Colonic mucosa (tissue), 4 donors: ENCODE measurements around the gene PKNOX2. TPM values are rescaled to one million over a fixed set of nuclear protein-coding genes. Genes with fewer than 3 reads are reported as not detected.

Experiments
- DNase-seq: peaks from one replicate; pipeline ENCODE4 v3.0.0-alpha.2; 2020
- H3K27ac ChIP-seq: fragments of 200-600 bp; one replicate; pipeline ENCODE4 v1.8.0; 2021
- H3K27me3 ChIP-seq: fragments of 200-600 bp; one replicate; pipeline ENCODE4 v1.8.0; 2021
- H3K36me3 ChIP-seq: fragments of 200-600 bp; one replicate; pipeline ENCODE4 v1.8.0; 2021
- H3K4me1 ChIP-seq: fragments of 200-600 bp; one replicate; pipeline ENCODE4 v1.8.0; 2021; ENCODE audit warnings: mild to moderate bottlenecking
- H3K4me3 ChIP-seq: fragments of 200-600 bp; one replicate; pipeline ENCODE4 v1.8.0; 2021
- H3K9ac ChIP-seq, 2 donors: one replicate each; pipeline ENCODE4 v1.7.0; 2013; ENCODE audit warnings: control low read depth in 2 of 2, low read depth in 2 of 2, low read length in 2 of 2
- H3K9me3 ChIP-seq: fragments of 200-600 bp; one replicate; pipeline ENCODE4 v1.8.0; 2021
- intact Hi-C: fragments of 100-400 bp; cut with DNase I; formaldehyde crosslinking; loops from one replicate; pipeline ENCODE4 v1.14.1; 2022
- total RNA-seq, 2 donors: library from RNA; stranded (reverse); fragmentation: NEBNext Ultra II Directional in 1 of 2; extraction: Animal tissue kit (Norgen Biotek cat#: 25700) in 1 of 2; gene quantifications; one replicate each; pipeline ENCODE4 v1.2.1, GENCODE V29; 2021
- TF ChIP-seq, protein P1 (sequence below): fragments of 200-600 bp; IDR thresholded peaks from one replicate; pipeline ENCODE4 v1.8.0; 2022; ENCODE audit warnings: antibody characterized with exemption, mild to moderate bottlenecking
- donor health status: healthy.
- donor health status: DM: no; HTN: no; CAD: no.
- donor health status: DM: no; HTN: no; CAD: no.

PKNOX2 gene
- total RNA-seq, 2 donors from 2014 or later: 0.52 to 1.3 TPM

DNA sequence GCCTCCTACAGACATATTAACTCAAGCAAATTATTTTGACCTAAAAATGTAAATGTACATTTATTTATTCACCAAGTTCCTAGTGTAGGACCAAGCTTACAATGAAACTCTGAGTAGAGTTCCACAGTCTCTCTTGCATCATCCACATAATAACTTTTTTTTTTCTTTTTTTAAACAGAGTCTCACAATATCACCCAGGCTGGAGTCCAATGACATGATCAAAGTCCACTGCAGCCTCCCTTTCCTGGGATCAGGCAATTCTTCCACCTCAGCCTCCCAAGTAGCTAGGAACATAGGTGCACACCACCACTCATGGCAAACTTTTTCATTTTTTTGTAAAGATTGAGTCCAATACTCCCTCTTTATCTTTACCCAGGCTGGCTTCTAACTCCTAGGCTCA, 303.5 kb downstream of the PKNOX2 start:
- TF ChIP-seq, protein P1, sequence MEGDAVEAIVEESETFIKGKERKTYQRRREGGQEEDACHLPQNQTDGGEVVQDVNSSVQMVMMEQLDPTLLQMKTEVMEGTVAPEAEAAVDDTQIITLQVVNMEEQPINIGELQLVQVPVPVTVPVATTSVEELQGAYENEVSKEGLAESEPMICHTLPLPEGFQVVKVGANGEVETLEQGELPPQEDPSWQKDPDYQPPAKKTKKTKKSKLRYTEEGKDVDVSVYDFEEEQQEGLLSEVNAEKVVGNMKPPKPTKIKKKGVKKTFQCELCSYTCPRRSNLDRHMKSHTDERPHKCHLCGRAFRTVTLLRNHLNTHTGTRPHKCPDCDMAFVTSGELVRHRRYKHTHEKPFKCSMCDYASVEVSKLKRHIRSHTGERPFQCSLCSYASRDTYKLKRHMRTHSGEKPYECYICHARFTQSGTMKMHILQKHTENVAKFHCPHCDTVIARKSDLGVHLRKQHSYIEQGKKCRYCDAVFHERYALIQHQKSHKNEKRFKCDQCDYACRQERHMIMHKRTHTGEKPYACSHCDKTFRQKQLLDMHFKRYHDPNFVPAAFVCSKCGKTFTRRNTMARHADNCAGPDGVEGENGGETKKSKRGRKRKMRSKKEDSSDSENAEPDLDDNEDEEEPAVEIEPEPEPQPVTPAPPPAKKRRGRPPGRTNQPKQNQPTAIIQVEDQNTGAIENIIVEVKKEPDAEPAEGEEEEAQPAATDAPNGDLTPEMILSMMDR: no peak
- no peaks in the 10 kb centered on the region for H3K9me3 ChIP-seq
- no peak overlapping the region for H3K9ac ChIP-seq
- H3K4me1 ChIP-seq: no peaks in the 10 kb centered on the region
- DNase-seq: no peak
- H3K27ac ChIP-seq: no peak overlapping the region
- H3K27me3 ChIP-seq: no peaks in the 10 kb centered on the region
- intact Hi-C loops: no loop called here
- no peak overlapping the region for H3K4me3 ChIP-seq
- no peaks in the 10 kb centered on the region for H3K36me3 ChIP-seq

DNA sequence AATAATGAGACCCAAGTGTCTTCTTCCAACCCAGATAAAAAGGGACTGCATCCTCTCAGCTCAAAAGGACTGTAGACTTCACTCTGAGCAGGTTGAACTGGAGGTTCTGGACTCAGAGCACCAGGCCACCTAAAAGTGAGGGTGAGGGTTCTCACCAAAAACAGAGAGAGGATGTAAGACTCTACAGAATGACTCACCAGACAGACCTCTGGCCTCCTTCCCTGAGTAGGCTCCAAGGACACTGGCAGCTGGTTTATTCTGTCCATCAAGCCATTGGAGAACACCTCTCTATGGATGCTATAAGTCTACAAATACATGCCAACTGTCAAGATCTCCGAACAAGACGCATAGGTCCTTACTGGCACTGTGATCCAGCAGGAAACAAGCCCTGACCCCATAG, 304.3 kb downstream of the PKNOX2 start:
- TF ChIP-seq, protein P1: no peak
- Histone ChIP-seq H3K4me1 (no peaks in the 10 kb centered on the region), H3K9ac (no peak overlapping the region), H3K4me3 (no peak overlapping the region), H3K27ac (no peak overlapping the region), H3K27me3 (no peaks in the 10 kb centered on the region), H3K36me3 (no peaks in the 10 kb centered on the region), H3K9me3 (no peaks in the 10 kb centered on the region)
- intact Hi-C loops: no loop called here
- DNase-seq: no peak

DNA sequence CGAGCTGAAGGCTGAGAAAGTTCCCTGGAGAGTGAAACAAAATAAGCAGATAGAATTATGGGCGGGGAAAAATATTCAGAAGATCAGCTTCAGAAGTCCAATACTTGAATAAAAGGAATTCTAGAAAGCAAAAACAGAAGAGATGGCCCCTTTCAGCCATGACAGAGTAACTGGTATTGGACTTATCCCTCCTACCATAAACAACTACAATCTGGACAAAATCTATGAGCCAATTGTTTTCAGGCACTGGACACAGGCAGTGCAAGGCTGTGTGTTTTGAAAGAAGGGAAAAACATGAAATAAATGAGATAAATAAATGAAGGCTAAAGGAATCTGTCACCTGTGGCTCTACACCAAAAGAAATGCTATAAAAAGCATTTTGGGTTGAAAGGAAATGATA, 305.8 kb downstream of the PKNOX2 start:
- H3K4me3 ChIP-seq: no peak overlapping the region
- intact Hi-C loops: no loop called here
- no peak for DNase-seq
- no peaks in the 10 kb centered on the region for H3K9me3 ChIP-seq
- H3K27me3 ChIP-seq: no peaks in the 10 kb centered on the region
- no peaks in the 10 kb centered on the region for H3K36me3 ChIP-seq
- H3K9ac ChIP-seq: no peak overlapping the region
- H3K4me1 ChIP-seq: no peaks in the 10 kb centered on the region
- TF ChIP-seq, protein P1: no peak
- no peak overlapping the region for H3K27ac ChIP-seq

DNA sequence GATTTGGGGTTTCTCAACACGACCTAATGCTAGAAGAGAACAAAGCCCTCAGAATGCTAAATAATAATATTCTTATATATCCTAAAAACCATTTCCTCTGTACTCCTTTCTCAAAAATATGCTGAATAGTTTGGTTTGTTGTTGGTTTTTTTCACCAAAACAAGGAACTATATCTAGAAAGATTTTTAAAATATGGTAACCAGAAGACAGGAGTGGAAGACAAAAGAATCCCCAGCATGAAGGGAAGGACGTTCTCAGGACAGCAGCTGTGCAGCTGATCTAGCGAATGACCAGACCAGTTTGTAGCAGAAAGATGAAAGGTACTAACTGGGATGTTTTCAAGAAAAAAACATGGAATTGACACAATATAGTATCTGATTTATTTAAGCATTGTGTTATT, 312.2 kb downstream of the PKNOX2 start:
- intact Hi-C loops: no loop called here
- no peaks in the 10 kb centered on the region for H3K27me3 ChIP-seq
- no peaks in the 10 kb centered on the region for H3K4me1 ChIP-seq
- no peaks in the 10 kb centered on the region for H3K36me3 ChIP-seq
- DNase-seq: no peak
- H3K4me3 ChIP-seq: no peak overlapping the region
- no peak overlapping the region for H3K27ac ChIP-seq
- H3K9me3 ChIP-seq: no peaks in the 10 kb centered on the region
- TF ChIP-seq, protein P1: no peak
- no peak overlapping the region for H3K9ac ChIP-seq

DNA sequence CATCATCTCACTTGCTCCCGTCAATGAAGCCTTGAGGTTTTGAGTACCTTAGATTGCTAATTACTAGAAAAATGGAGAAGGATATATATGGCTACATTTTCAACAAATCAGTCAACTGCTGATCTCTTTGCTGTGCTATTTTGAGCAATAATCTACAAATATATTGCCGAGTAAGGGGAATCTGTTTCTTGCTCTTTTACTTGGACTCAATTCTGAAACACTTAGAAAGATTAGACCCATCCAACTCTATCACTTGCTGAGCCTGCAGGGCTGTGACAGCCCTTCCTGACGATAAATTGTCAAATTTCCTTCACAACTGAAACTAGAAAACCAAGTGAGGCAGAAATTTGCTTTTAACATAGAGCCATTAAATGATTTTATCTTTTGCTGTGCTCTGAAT, 314.6 kb downstream of the PKNOX2 start:
- DNase-seq: no peak
- intact Hi-C loops: no loop called here
- no peaks in the 10 kb centered on the region for H3K27me3 ChIP-seq
- no peak overlapping the region for H3K4me3 ChIP-seq
- no peak overlapping the region for H3K9ac ChIP-seq
- TF ChIP-seq, protein P1: no peak
- H3K9me3 ChIP-seq: no peaks in the 10 kb centered on the region
- H3K36me3 ChIP-seq: no peaks in the 10 kb centered on the region
- no peaks in the 10 kb centered on the region for H3K4me1 ChIP-seq
- no peak overlapping the region for H3K27ac ChIP-seq

DNA sequence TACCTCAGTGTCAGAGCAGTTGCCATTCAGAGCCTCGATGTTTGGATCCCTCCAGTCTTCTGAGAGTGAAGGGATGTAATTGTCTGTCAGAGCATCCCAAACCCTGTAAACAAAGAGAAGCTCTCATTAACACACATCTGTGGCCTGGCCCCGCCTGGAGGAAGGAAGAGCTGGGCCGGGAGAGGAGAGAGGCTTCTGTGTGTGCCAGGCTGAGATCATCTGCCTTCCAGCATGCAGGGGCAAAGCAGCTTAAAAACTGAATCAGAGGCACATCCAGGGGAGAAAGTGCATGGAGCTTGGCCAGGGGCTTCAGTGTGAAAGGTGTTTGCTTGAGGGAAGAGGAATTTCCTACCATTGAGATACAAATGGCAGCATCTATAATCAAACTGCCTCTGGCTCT, 317.0 kb downstream of the PKNOX2 start:
- TF ChIP-seq, protein P1: no peak
- H3K4me3 ChIP-seq: no peak overlapping the region
- no peak overlapping the region for H3K27ac ChIP-seq
- H3K36me3 ChIP-seq: no peaks in the 10 kb centered on the region
- no peaks in the 10 kb centered on the region for H3K9me3 ChIP-seq
- H3K9ac ChIP-seq: no peak overlapping the region
- H3K4me1 ChIP-seq: no peaks in the 10 kb centered on the region
- DNase-seq: no peak
- H3K27me3 ChIP-seq: no peaks in the 10 kb centered on the region
- intact Hi-C loops: no loop called here
